Osteocyte (in vitro differentiated cells): Measurements from ENCODE around the gene ZNF138. TPM values are rescaled to one million over a fixed set of nuclear protein-coding genes. Genes with fewer than 3 reads are reported as not detected.

Experiments
- DNase-seq: peaks from one replicate; pipeline ENCODE4 v3.0.0; 2021; ENCODE audit warnings: mixed read lengths; ENCODE audit not compliant: unreplicated experiment; ENCODE audit errors: extremely low spot score
- H3K27ac Mint-ChIP-seq: one replicate; pipeline ENCODE4 v1.8.0; 2021; ENCODE audit warnings: mild to moderate bottlenecking, mixed read lengths; ENCODE audit not compliant: unreplicated experiment
- H3K27me3 Mint-ChIP-seq: one replicate; pipeline ENCODE4 v1.8.0; 2021; ENCODE audit warnings: mixed read lengths; ENCODE audit not compliant: unreplicated experiment
- H3K36me3 Mint-ChIP-seq: one replicate; pipeline ENCODE4 v1.8.0; 2021; ENCODE audit warnings: mixed read lengths; ENCODE audit not compliant: unreplicated experiment
- H3K4me1 Mint-ChIP-seq: one replicate; pipeline ENCODE4 v1.8.0; 2021; ENCODE audit warnings: mixed read lengths; ENCODE audit not compliant: unreplicated experiment
- H3K4me3 Mint-ChIP-seq: one replicate; pipeline ENCODE4 v1.8.0; 2021; ENCODE audit warnings: mild to moderate bottlenecking, moderate library complexity, mixed read lengths; ENCODE audit not compliant: unreplicated experiment
- H3K9me3 Mint-ChIP-seq: one replicate; pipeline ENCODE4 v1.8.0; 2021; ENCODE audit warnings: mixed read lengths; ENCODE audit not compliant: unreplicated experiment
- CTCF ChIP-seq: fragments of 200-600 bp; sonication (generic); IDR thresholded peaks from 2 replicates; pipeline ENCODE4 v1.5.0; 2021; ENCODE audit warnings: antibody characterized with exemption, mild to moderate bottlenecking, moderate library complexity
- total RNA-seq: library from RNA; stranded (reverse); gene quantifications from 2 replicates; pipeline ENCODE4 v1.2.1, GENCODE V29; 2021

ZNF138 gene
- total RNA-seq, 1 donor from 2014 or later = 4.0 TPM

- Mint-ChIP-seq H3K36me3 (no peaks in the 10 kb centered on the region), H3K9me3 (peaks cover 10% of the 10 kb centered on the region)
- TF ChIP-seq CTCF = no peak
Observed at GRCh38 chr7:64875658-64876406, 81.6 kb downstream of the ZNF138 start.

GRCh38 chr7:64876792-64877713 is 82.8 kb downstream of the ZNF138 start:
- peak overlapping the region; percentile 64 for H3K4me3 Mint-ChIP-seq
- DNase-seq = peak; percentile 82
- H3K4me1 Mint-ChIP-seq = no peaks in the 10 kb centered on the region
- no peak overlapping the region for H3K27ac Mint-ChIP-seq
- H3K27me3 Mint-ChIP-seq = no peaks in the 10 kb centered on the region
- H3K9me3 Mint-ChIP-seq = peaks cover 10% of the 10 kb centered on the region
- H3K36me3 Mint-ChIP-seq = no peaks in the 10 kb centered on the region
- no peak for TF ChIP-seq CTCF

More at GRCh38 chr7:64875658-64876406, 81.6 kb downstream of the ZNF138 start:
- no peak overlapping the region for H3K27ac Mint-ChIP-seq
- no peaks in the 10 kb centered on the region for H3K27me3 Mint-ChIP-seq
- H3K4me1 Mint-ChIP-seq = no peaks in the 10 kb centered on the region
- H3K4me3 Mint-ChIP-seq = no peak overlapping the region
- DNase-seq = peak; percentile 51

- Mint-ChIP-seq H3K4me1 (no peaks in the 10 kb centered on the region), H3K27me3 (no peaks in the 10 kb centered on the region), H3K9me3 (peaks cover 10% of the 10 kb centered on the region), H3K27ac (no peak overlapping the region), H3K4me3 (peak overlapping the region; percentile 64), H3K36me3 (no peaks in the 10 kb centered on the region)
- DNase-seq = peak; percentile 54
- TF ChIP-seq CTCF = no peak
Observed at GRCh38 chr7:64877714-64878610, 83.7 kb downstream of the ZNF138 start.

- no peaks in the 10 kb centered on the region for H3K27me3 Mint-ChIP-seq
- H3K27ac Mint-ChIP-seq = no peak overlapping the region
- no peak for DNase-seq
- no peaks in the 10 kb centered on the region for H3K4me1 Mint-ChIP-seq
- H3K36me3 Mint-ChIP-seq = no peaks in the 10 kb centered on the region
- peaks cover 9% of the 10 kb centered on the region for H3K9me3 Mint-ChIP-seq
- no peak for TF ChIP-seq CTCF
- H3K4me3 Mint-ChIP-seq = no peak overlapping the region
Observed at GRCh38 chr7:64878684-64879083, 84.5 kb downstream of the ZNF138 start.
